Tibial artery (tissue), 4 donors: Measurements from ENCODE around the gene MLLT3.

Experiments used
- DNase-seq, 2 donors: peaks; one replicate each; pipeline ENCODE4 v3.0.0-alpha.2; 2019
- H3K27ac ChIP-seq, 2 donors: fragments of 200-600 bp; sonication (generic) in 1 of 2; 1 replicate in 1 of 2; 2 replicates in 1 of 2; pipeline ENCODE4 v1.5.1; 2018 to 2019; ENCODE audit warnings: mild to moderate bottlenecking in 1 of 2
- H3K27me3 ChIP-seq, 2 donors: fragments of 200-600 bp; sonication (generic) in 1 of 2; one replicate each; pipeline versions ENCODE4 v1.5.1 to v1.6.0; 2016 to 2019
- H3K36me3 ChIP-seq, 3 donors: fragments of 200-600 bp; sonication (generic) in 2 of 3; one replicate each; pipeline ENCODE4 v1.5.1; 2016 to 2019; ENCODE audit warnings: mild to moderate bottlenecking in 2 of 3
- H3K4me1 ChIP-seq, 4 donors: fragments of 200-600 bp; sonication (generic) in 2 of 4; 1 replicate in 3 of 4; 2 replicates in 1 of 4; pipeline ENCODE4 v1.5.1; 2016 to 2019
- H3K4me3 ChIP-seq, 2 donors: fragments of 200-600 bp; sonication (generic) in 1 of 2; 1 replicate in 1 of 2; 2 replicates in 1 of 2; pipeline ENCODE4 v1.5.1; 2018 to 2019; ENCODE audit warnings: mild to moderate bottlenecking in 2 of 2
- H3K9me3 ChIP-seq, 3 donors: fragments of 200-600 bp; sonication (generic) in 1 of 3; one replicate each; pipeline ENCODE4 v1.5.1; 2016 to 2019
- CTCF ChIP-seq, 2 experiments: fragments of 200-600 bp in 1 of 2; fragments of 450-650 bp in 1 of 2; IDR thresholded peaks; one replicate each; pipeline ENCODE4 v1.5.1; 2017 to 2019; ENCODE audit warnings: antibody characterized with exemption in 2 of 2, mild to moderate bottlenecking in 1 of 2, moderate library complexity in 1 of 2
- intact Hi-C: fragments of 100-400 bp; cut with DNase I; formaldehyde crosslinking; loops from one replicate; pipeline ENCODE4 v1.15.0; 2023; ENCODE audit warnings: low total_unique reads

Gene MLLT3

GRCh38 chr9:20563917-20564316, 58.4 kb downstream of the MLLT3 start:
- no peaks in the 10 kb centered on the region for H3K27me3 ChIP-seq
- no peak for DNase-seq
- H3K4me1 ChIP-seq = peaks cover 0 to 26% (median 15%) of the 10 kb centered on the region in 4 donors
- no peaks in the 10 kb centered on the region for H3K9me3 ChIP-seq
- no peak overlapping the region for H3K27ac ChIP-seq
- H3K36me3 ChIP-seq = no peaks in the 10 kb centered on the region
- no peak for TF ChIP-seq CTCF (IDR thresholded peaks at IDR 0.05)
- intact Hi-C loops = no loop called here
- no peak overlapping the region for H3K4me3 ChIP-seq

GRCh38 chr9:20562051-20562450, 60.2 kb downstream of the MLLT3 start:
- no peak for TF ChIP-seq CTCF (IDR thresholded peaks at IDR 0.05)
- no peak for DNase-seq
- H3K4me3 ChIP-seq = no peak overlapping the region
- peaks cover 0 to 23% (median 16%) of the 10 kb centered on the region in 4 donors for H3K4me1 ChIP-seq
- H3K9me3 ChIP-seq = no peaks in the 10 kb centered on the region
- no peaks in the 10 kb centered on the region for H3K27me3 ChIP-seq
- intact Hi-C loops = no loop called here
- H3K36me3 ChIP-seq = no peaks in the 10 kb centered on the region
- no peak overlapping the region for H3K27ac ChIP-seq

- Histone ChIP-seq H3K9me3 (no peaks in the 10 kb centered on the region), H3K4me1 (peaks cover 0 to 23% (median 16%) of the 10 kb centered on the region in 4 donors), H3K4me3 (no peak overlapping the region), H3K27me3 (no peaks in the 10 kb centered on the region), H3K36me3 (no peaks in the 10 kb centered on the region), H3K27ac (no peak overlapping the region)
- intact Hi-C loops = no loop called here
- DNase-seq = no peak
- TF ChIP-seq CTCF (IDR thresholded peaks at IDR 0.05) = no peak
These were observed 60.8 kb downstream of the MLLT3 start for GRCh38 chr9:20561531-20561930.

- no peak for TF ChIP-seq CTCF (IDR thresholded peaks at IDR 0.05)
- Histone ChIP-seq H3K27ac (no peak overlapping the region), H3K4me3 (no peak overlapping the region), H3K27me3 (no peaks in the 10 kb centered on the region), H3K9me3 (no peaks in the 10 kb centered on the region), H3K36me3 (no peaks in the 10 kb centered on the region), H3K4me1 (peaks cover 0 to 23% (median 16%) of the 10 kb centered on the region in 4 donors)
- intact Hi-C loops = loop anchor here (10.0 kb wide), 1 partner anchor 65 kb away; the partner anchor contains the start of gene MLLT3
- no peak for DNase-seq
These were observed 62.9 kb downstream of the MLLT3 start for GRCh38 chr9:20559231-20559890.

GRCh38 chr9:20558566-20559016, 63.7 kb downstream of the MLLT3 start:
- Histone ChIP-seq H3K27me3 (no peaks in the 10 kb centered on the region), H3K4me3 (no peak overlapping the region), H3K9me3 (no peaks in the 10 kb centered on the region), H3K27ac (no peak overlapping the region), H3K4me1 (peaks cover 0 to 29% (median 16%) of the 10 kb centered on the region in 4 donors), H3K36me3 (no peaks in the 10 kb centered on the region)
- DNase-seq = no peak
- intact Hi-C loops = loop anchor here (10.0 kb wide), 1 partner anchor 66 kb away; the partner anchor contains the start of gene MLLT3
- no peak for TF ChIP-seq CTCF (IDR thresholded peaks at IDR 0.05)
